Germinal center (tissue), 1 donor: ENCODE results near the gene TCEAL1.
"Not testable (repeated sequence)": the region's sequence is repeated elsewhere in the genome, so short reads cannot be mapped to it uniquely, and the experiment has no call there.

Experiments used
- DNase-seq: peaks from one replicate; pipeline ENCODE4 v3.0.0; 2012; ENCODE audit warnings: mixed read lengths, low spot score

Gene TCEAL1

GRCh38 chrX:103635436-103635835, 6.7 kb downstream of the TCEAL1 start:
- DNase-seq, result no peak

DNA sequence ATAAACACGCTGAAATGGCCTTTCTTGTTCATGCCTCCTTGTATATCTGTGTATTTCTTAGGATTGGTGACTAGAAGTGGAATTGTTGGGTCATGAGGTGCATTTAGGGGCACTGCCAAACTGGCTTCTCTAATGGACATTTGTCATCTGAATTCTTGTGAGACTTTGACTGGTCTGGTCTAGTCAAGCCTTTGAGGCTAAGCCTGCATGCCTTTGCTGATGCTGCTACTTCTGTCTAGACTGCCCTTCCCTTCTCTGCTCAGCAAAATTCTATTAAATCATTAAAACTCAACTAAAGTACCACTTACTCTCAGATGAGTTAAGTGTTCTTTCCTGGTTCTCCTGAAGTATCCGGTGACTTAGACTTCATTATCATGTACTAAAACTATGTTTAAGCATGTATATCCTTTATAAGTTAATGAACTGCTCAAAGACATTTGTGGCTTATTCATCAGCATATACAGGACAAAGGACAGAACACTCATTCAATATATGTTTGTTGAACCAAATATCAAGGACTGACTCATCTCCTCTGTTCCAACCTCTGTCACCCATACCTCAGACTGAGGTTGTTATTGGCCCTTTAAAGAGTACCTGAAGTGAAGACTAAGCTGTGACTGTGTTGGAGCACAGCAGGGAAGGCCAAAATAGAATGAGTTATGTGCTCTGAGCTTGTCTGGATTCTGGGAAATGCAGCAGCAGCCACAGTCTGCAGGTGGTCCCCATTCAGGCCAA, 9.0 kb downstream of the TCEAL1 start:
- no peak for DNase-seq

DNA sequence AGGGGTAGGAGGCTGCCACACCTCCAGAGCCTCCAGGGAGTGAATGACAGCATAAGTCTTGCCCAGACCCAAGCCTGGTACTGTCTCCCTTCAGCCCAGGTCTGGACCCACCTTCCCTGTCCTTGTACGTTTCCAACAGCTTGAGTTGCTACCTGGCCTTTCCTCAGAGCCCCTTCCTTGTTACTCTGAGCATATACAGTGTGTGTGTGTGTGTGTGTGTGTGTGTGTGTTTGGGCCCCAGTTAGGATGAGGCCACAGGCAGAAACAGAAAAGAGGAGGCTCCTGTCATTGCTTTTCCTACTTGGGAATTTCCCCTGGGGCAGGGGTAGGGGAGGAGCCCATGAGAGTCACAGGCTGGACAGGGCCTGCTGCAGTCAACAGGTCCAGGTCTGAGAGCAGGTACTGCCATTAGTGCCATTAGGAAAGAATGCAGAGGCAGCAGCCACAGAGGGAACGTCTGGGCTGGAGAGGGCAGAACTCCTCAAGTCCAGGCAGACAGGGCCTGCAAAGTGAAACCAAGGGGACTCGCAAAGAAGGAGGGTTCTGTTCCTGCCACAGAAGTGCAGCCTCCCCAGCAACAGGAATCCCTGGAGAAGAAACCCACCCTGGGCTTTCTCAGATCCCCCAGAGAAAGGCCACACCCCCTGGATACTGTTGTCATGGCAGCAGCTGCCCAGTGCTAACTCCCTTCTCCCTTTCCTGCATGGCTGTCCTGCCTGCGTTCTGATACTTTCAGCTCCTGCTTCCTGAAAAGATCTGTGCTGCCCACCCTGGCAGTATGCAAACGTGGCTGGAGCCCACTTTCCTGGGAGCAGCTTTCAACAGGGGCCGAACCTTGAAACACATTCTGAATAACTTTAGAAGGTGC, 9.9 kb downstream of the TCEAL1 start:
- not testable (repeated sequence) for DNase-seq

DNA sequence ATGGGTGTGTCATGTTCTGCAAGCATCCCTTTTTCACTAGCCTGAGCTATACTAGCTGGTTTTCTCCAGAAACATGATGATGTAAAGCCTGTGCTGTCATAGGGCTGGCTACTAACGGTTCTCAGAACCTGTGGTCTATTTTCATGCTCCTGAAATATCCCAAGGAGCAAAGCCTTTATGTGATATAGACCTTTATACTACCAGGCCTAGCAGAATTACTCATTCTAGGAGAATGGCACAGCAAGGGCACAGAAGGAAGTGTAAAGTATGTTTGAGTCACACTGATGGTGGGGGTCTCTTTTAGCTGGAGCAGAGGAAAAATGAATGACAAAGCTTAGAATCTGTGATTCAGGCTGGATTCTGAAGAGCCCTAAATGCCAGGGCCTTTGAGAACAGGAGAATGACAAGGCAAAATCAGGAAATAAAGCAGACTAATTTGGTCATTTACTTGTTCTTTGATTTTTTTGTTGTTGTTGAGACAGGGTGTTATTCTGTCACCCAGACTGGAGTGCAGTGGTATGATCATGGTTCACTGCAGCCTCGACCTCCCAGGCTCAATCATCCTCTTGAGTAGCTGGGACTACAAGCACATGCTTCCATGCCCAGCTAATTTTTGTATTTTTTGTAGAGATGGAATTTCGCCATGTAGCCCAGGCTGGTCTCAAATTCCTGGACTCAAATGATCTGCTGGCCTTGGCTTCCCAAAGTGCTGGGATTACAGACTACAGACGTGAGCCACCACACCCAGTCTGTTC, 11.8 kb downstream of the TCEAL1 start:
- no peak for DNase-seq

- no peak for DNase-seq
Measured at GRCh38 chrX:103644125-103644524, 15.3 kb downstream of the TCEAL1 start.

DNA sequence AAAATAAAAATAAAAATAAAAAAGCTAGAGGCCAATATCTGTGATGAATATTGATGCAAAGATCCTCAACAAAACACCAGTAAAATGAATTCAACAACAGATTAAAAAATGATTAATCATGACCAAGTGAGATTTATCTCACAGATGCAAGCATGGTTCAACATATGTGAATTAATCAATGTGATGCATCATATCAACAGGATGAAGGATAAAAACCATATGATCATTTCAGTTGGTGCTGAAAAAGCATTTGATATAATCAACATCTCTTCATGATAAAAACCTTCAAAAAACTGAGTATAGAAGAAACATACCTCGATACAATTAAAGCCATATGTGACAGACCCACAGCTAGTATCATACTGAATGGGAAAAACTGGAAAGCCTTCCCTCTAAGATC, 18.9 kb downstream of the TCEAL1 start:
- DNase-seq, result no peak

GRCh38 chrX:103651151-103651773, 22.5 kb downstream of the TCEAL1 start:
- DNase-seq, result no peak

DNA sequence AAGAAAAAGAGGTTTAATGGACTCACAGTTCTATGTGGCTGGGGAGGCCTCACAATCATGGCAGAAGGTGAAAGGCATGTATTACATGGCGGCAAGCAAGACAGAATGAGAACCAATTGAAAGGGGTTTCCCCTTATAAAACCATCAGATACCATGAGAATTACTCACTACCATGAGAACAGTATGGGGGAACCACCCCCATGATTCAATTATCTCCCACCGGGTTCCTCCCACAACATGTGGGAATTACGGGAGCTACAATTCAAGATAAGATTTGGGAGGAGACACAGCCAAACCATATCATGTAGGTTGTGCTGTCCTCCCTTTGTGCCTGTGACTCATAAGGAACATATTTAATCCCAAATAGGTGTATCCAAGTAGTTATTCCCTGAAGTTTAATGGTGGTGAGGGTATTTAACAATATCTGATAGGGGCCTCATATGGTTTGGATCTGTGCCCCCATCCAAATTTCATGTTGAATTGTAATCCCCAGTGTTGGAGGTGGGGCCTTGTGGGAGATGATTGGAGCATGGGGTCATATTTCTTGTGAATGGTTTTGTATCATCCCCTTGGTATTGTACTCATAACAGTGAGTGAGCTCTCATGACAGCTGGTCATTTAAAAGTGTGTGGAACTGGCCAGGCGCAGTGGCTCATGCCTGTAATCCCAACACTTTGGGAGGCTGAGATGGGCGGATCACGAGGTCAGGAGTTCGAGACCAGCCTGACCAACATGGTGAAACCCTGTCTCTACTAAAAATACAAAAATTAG, 26.6 kb downstream of the TCEAL1 start:
- not testable (repeated sequence) for DNase-seq

DNA sequence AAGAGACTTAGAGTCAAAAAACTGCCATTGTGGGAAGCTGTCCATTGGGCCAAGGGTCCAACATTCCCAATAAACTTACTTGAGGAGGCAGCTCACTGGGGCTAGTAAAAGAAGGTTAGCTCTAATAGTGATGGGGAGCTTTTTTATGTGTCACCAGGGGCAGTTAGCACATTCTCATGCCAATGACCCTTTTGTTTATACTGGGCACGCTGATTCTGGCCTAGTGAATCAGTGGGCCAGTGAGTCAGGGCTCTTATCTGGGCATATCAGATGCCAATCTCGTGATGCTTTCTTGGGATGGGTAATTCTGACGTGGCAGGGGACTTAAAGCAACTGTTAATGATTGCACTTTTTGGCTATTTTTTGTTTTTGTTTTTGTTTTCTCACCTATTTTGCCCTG, 27.8 kb downstream of the TCEAL1 start:
- no peak for DNase-seq

GRCh38 chrX:103657066-103657465, 28.3 kb downstream of the TCEAL1 start:
- DNase-seq, result not testable (repeated sequence)

- DNase-seq, result no peak
Measured at GRCh38 chrX:103658681-103659433, 30.1 kb downstream of the TCEAL1 start.

DNA sequence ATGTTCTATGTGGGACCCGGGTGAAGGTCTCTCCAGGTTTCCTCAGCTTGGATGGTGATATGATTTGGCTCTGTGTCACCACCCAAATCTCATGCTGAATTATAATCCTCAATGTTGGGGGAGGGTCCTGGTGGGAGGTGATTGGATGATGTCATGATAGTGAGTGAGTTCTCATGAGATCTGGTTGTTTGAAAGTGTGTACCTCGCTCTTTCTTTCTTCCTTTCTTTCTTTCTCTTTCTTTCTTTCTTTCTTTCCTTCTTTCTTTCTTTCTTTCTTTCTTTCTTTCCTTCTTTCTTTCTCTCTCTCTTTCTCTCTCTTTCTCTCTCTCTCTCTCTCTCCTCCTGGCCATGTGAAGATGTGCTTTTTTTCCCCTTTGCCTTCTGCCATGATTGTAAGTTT, 30.7 kb downstream of the TCEAL1 start:
- DNase-seq, result not testable (repeated sequence)

- no peak for DNase-seq
Measured at GRCh38 chrX:103663981-103664762, 35.4 kb downstream of the TCEAL1 start.

DNA sequence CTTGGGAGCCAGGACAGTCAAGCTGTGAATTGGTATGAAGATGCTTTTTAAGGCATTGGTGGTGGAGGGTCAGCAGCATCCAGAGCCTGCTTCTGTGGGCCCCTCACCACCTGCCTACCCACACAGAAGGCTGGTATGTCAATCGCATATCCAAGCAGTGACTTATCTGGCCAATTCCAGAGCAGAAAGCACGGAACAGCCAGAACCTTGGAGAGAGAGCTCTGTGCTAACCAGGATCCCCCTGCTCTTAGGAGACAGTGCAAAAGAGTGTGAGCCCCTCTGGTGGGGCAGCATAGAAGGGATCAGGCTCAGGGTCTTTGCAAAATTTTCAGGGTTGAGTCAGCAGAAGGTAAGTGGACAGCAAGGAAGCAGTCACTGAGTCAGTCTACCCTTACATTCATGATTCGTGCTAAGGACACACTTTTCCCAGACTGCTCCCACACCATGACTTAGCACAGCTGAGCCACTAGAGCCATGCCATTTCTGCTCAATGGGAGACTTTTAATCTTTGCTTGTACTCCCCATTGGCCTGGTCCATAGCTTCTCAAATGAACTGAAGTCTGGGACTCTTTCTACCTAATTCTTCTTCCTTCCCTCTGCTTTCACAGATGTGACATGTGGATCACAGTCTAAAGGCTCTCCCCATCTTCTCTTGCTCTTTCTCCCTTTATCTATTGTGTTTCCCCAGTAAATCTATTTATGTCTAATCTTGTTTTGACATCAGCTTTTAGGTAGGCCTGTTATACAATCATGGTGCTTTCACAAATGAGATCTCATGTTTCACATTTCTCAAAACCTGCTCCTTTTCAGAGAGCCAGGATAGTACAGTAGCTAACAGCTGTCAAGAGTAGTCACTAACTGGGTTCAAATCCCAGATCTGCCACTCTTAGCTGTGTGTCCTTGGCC, 37.7 kb downstream of the TCEAL1 start:
- no peak for DNase-seq

- DNase-seq, result no peak
Measured at GRCh38 chrX:103669745-103670144, 41.0 kb downstream of the TCEAL1 start.

DNA sequence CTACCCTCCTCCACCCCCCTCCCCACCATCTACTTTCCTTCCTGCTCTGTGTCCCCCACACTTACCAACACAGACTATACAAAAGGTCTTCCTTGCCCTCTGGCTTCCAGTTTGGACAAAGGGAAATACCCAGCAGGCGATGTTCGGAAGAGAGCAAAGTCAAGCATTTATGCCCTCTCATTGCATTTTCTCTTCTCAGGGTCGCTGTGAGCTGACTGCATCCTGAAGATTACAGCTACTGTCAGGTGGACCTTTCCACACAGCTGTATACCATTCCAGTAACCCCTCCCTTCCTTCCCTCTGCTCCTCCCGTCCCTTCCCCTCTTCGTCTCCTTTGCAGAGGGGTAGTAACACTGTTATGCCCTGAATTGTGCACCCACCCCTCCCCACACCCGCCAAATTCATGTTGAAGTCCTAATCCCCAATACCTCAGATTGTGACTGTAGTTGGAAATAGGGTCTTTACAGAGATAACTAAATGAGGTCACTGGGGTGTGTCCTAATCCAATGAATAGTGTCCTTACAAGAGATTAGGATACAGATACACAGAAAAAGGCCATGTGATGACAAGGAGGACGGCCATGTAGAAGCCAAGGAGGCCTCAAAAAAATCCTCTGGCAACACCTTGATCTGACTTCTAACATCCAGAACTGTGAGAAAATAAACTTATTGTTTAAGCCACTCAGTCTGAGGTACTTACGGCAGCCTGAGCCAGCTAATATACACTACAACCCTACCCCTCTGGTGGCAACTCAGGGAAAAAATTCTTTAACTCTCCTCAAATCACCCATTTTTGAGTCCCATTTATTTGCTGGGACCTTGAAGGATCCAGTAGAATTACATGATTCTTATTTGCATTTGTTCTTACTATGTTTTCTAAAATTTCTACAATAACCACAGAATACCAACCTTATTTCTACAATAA, 46.0 kb downstream of the TCEAL1 start:
- DNase-seq, result no peak

DNA sequence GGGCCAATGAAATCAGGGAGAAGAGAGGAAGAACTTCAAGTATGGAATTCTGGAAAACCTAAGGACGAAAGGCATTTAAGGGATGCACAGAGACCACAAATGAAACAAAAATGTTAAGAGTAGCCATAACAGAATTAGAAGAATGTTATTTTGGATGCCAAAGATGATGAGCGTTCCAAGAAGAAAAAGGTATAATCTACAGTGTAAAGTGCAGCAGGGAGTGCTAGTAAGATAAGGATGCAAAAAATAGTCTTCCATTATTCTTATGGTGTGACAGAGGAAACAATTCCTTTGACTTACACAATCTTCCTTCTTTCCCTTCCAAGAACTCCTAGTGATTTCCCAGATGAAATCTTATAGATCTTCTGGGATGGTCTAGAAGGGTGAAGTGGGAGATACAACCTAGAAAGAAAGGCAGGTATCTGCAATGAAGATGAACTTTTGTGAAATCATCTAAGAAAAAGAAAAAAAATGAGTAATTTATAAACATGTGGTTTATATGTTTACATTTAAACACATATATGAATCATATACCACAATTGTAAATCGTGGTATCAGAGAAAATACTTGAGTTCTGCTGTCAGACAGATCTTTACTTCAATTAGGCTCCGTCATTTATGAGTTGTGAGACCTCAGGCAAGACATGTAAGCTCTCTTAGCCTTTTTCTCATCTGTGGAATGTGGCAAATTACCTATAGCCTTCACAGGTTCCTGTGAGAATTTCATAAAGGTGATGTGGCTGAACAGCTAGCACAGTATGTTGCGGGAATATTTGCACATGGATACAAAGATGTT, 49.6 kb downstream of the TCEAL1 start:
- DNase-seq, result no peak
